ENCODE results near the gene STOML2.

The STOML2 gene

DNA sequence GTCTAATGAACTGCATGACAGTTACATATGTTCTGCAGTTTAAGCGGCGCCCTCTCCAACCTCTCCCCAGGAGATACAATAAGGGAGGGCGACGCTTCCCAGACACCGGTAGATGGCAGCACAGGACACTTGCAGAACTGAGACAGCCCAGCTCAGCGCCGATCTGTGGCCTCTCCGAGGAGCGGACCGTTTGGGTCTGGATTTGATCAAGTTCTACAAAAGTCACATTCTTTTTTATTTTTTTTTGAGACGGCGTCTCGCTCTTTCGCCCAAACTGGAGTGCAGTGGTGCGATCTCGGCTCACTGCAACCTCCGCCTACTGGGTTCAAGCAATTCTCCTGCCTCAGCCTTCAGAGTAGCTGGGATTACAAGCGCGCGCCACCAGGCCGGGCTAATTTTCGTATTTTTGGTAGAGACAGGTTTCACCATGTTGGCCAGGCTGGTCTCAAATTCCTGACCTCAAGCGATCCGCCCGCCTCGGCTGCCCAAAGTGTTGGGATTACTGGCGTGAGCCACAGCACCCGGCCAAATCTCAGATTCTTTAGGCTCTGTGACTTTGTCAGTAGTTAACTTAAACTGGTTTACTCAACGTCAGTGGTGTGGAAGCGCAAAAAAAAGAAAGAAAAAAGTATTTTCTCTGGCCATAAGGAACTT, 14.1 kb upstream of the STOML2 start:
- TF ChIP-seq, protein P1, sequence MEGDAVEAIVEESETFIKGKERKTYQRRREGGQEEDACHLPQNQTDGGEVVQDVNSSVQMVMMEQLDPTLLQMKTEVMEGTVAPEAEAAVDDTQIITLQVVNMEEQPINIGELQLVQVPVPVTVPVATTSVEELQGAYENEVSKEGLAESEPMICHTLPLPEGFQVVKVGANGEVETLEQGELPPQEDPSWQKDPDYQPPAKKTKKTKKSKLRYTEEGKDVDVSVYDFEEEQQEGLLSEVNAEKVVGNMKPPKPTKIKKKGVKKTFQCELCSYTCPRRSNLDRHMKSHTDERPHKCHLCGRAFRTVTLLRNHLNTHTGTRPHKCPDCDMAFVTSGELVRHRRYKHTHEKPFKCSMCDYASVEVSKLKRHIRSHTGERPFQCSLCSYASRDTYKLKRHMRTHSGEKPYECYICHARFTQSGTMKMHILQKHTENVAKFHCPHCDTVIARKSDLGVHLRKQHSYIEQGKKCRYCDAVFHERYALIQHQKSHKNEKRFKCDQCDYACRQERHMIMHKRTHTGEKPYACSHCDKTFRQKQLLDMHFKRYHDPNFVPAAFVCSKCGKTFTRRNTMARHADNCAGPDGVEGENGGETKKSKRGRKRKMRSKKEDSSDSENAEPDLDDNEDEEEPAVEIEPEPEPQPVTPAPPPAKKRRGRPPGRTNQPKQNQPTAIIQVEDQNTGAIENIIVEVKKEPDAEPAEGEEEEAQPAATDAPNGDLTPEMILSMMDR (IDR thresholded peaks at IDR 0.05; ENCODE audit: extremely low read depth, missing control alignments): peak; percentile 76
- peak; percentile 84 for DNase-seq (ENCODE audit: low spot score)

DNA sequence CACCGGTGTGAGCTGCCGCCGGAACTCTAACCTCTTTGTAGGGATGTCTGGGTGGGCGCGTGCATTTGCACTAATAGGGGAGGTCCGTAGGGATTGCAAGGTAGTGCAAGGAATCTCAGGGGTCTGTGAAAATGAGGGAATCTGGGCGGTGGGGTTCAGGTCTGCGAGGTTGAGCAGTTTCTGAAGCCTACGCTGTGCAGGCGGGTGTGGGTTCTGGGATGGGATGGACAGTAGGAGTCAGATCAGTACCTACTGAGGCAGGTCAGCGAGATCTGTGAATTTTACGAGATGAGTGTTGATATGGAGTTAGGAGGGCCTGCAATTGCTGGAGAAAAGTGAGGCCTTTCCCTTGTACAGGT, 13.6 kb upstream of the STOML2 start:
- no peak for DNase-seq (ENCODE audit: low spot score)
- TF ChIP-seq, protein P1 (IDR thresholded peaks at IDR 0.05; ENCODE audit: extremely low read depth, missing control alignments): no peak

DNA sequence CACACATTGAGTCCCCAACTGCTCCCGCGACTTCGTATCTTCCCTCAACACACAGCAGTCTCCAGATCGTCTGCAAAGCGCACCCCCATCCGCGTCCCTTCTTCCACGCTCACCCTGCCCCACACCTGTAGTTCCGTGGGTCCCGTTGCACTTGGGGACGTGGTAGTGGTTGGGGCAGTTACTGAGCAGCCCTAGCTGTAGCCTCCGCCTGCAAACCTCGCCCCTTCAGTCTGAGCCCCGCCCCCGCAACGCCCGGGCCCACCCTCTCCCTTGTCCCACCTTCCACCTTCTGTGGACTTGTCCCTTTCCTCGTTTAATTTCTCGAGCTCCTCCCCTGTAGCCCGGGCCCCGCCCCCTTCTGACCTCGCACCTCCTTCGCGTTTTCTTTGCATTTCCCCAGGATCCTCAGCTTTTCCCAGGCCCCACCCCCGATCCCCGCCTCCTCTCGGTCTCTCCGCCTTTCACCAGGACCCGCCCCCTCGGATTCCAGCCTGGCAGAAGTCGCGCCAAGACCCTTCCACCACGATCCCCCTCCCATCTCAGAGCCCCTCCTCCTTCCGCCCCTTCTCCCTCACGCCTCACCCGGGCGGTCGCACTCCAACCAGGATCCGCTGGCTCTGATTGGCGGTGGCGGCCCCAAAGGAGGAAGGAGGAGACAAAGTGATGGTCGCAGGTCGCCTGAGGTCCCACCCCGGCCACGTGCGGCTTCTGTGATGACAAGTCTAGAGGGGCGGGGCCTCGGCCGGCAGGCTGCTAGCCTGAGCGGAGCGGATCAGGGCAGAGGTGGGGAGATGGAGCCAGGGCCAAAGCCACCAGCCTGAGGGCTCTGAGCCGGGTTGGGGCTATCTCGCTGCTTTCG, 13.0 kb upstream of the STOML2 start, which contains the start of gene ATOSB:
Gene ATOSB (minus strand): TSS at position 183 of the 859 bp plus-strand sequence. CDS start 7,588 bp downstream, outside the sequence.
- TF ChIP-seq, protein P1 (IDR thresholded peaks at IDR 0.05; ENCODE audit: extremely low read depth, missing control alignments): no peak
- DNase-seq (ENCODE audit: low spot score): peak; percentile 89

DNA sequence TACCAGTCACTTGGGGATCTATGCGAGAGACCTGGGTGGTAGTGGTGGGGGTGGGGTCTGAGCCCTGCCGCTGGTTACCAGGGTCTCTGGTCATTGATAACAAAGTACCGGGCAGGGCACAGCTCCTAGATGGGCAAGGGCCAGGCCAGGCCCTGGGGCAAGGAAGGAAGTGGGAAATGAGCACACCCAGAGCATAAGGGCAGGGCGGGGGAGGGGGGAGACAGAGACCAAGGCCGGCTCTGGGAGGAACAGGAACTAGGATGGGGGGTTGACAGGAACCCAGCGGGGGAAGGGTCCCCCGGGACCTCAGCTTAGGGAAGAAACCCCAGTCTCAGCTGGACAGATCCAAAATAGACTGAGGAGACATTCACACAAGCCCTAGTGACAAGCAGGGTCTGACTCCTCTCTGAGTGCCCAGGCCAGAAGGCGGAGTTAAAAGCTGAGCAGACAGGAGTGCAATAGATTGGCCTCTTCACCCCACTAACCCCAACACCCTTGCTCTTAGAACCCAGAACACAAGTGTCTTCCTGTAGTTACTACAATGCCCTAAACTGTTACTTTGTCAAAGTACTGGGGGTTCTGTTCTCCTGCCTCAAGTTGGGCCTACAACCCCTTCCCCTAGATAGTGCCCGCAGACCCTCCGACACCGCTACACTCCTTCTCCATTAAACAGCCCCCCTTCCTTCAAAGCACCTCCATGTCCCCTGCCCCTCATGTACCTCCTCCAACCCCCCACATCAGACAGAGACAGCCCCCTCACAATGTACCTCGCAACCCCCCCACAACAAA, 12.1 kb upstream of the STOML2 start:
- no peak for DNase-seq (ENCODE audit: low spot score)
- TF ChIP-seq, protein P1 (IDR thresholded peaks at IDR 0.05; ENCODE audit: extremely low read depth, missing control alignments): no peak

DNA sequence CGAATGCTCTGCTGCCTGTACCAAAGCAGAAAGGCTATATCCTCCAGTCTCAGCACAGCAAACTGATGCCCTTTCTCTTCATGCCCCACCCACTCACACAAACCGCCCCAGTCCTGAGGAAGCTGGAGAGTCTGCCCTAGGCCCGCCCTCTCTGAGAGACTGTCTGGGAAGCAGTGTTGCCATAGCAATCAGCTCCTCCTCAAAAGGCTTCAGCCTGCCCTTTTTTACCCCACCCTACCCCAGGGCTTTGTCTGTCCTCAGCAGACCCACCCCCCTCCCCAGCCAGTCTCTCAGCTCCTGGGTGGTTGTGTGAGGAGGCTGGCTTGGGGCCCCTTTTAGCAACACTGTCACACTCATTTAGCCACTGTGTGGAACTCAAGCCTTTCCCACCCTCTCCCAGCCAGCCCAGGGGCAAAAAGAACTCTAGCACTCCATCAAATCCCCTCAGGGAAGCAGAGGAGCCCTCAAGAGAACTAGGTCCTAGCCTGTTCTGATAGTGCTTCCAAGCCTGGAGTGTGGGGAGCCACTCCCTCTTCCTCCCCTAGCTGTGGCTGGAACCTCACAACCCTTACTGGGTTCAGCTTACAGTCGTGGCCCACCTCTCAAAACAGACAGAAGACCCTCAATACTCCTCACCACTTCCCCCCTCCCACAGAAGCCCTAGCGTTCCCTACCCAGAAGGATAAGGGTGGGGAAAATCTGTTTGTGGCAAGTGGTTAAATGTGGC, 11.3 kb upstream of the STOML2 start:
- DNase-seq (ENCODE audit: low spot score): peak; percentile 52

DNA sequence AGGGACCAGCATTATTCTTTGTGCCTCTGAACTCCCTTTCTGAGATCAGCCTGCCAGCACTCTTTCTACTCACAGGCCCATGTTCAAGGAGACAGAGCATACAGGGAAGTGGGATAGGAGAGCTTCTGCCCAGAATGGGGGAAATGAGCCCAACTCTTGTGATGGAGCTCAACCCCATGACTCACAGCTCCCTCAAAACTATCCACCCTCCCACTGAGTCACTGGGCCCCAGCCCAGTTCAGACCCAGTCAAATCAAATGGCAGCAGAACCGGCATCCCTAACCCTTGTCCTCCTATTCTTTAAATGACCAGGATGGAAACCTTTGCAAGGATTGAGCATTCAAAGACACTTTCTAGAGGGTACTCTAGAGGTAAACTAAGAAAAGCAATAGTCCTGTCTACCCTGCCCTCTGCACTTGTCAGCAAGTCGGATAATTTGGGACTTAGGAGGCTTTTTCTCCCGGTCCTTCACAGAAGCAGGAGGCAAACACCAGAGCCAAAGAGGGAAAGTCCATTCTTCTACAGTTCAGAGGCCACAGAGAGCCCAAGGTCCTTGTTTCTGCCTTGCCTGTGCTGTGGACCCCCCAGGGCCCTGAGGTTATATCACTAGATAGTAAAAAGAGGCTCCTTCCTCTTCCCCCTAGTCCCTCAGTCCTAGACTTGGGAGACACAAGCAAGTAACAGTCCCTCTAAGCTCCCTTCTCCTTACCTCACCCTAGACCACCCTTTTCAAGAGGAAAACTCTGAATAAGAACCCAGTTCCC, 9.5 kb upstream of the STOML2 start:
- DNase-seq (ENCODE audit: low spot score): no peak
- TF ChIP-seq, protein P1 (IDR thresholded peaks at IDR 0.05; ENCODE audit: extremely low read depth, missing control alignments): no peak

More for the DNA sequence above, 11.3 kb upstream of the STOML2 start:
- TF ChIP-seq, protein P1 (IDR thresholded peaks at IDR 0.05; ENCODE audit: extremely low read depth, missing control alignments): no peak

All from GM20000 (cell line).